HG03575 (cell line): ENCODE results near the gene SELENOH.
A peak's percentile ranks its signal among the peaks of the same experiment; 100 is the strongest.

ENCODE experiments used
- ATAC-seq: cut with Tn5 transposase; IDR thresholded peaks from one replicate; pipeline ENCODE4 v1.9.1; 2021; ENCODE audit not compliant: unreplicated experiment, insufficient number of reproducible peaks, low FRiP score; ENCODE audit errors: extremely low read depth

The SELENOH gene

GRCh38 chr11:57742087-57742452, 779 bp downstream of the SELENOH start:
- no peak for ATAC-seq

DNA sequence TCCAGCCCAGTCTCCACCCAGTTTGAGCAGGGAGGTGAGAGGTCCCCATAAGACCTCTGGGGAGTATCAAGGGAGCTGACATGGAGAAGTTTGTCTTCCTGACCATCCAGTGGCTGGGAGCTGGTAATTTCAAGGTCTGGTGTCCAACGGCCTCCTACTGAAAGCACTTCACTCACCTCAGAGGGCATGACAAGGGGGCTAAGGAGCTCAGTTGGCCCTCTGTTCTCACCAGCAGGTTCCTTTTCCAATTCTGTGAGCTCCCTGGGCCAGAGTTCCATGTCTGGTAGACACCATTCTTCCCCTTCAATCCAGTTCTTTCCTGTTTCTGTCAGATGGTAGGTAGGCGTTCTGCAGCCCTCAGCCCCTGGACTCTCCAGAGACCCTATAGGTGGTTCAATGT, 3.1 kb downstream of the SELENOH start:
- no peak for ATAC-seq

- no peak for ATAC-seq
These were observed 3.9 kb downstream of the SELENOH start for GRCh38 chr11:57745206-57745605.

GRCh38 chr11:57746920-57747319, 5.6 kb downstream of the SELENOH start:
- no peak for ATAC-seq

DNA sequence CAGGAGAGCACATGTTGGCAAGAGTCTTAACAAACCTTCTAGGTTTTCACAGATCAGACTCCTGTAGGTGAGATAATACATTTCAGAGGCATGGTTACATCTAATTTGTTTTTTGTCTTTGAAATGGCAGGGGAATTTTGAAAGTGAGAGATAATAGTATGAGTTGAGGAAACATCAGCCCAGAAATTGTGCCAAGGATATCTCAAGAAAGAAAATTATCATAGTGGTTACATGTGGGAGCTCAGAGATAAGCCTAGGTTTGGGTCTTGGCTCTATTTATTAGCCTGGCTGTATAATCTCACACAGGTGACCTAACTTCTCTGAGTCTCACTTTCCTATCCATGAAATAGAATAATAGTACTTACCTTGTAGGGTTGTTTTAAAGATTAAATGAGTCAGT, 9.9 kb downstream of the SELENOH start:
- no peak for ATAC-seq

- ATAC-seq, result no peak
These were observed 10.5 kb downstream of the SELENOH start, which contains the start of gene BTBD18 for GRCh38 chr11:57751676-57752253. Gene BTBD18 (minus strand): TSS chr11:57751819. CDS start chr11:57751188, 631 bp downstream.

DNA sequence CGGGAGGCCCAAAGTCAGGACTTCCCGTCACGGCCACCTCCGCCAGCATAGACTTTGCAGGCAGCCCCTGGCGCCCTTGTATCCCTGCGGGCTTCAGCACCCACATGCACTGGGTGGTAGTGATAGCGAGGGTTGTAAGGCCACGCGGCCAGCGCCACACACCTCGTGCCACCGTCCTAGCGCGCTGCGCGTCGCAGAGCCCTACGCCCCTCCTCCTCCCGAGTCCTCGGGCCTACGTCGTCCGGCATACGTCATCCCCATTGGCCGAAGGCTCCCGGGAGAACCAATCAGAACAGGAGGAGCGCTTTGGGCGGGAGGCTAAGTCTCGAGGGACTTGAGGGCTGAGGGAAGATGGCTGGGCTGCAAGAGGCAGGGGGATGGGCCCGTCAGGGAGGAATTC, 11.7 kb downstream of the SELENOH start:
- no peak for ATAC-seq

DNA sequence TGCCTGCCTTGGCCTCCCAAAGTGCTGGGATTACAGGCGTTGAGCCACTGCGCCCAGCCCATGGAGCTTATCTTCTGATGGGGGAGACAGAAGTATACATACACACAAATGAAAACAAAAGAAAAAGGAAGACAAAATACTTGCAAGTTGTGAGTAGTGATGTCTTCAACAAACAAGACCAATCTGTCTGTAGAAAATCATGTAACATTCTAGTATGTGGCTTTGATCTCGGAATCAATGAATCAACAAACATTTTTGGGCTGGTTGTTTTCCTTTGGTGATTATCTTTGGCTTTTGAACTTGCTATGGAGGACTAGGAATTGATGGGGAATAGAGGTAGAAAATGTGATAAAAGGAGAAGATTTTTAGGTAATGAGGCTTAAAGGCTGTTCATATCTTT, 16.9 kb downstream of the SELENOH start:
- ATAC-seq, result no peak

DNA sequence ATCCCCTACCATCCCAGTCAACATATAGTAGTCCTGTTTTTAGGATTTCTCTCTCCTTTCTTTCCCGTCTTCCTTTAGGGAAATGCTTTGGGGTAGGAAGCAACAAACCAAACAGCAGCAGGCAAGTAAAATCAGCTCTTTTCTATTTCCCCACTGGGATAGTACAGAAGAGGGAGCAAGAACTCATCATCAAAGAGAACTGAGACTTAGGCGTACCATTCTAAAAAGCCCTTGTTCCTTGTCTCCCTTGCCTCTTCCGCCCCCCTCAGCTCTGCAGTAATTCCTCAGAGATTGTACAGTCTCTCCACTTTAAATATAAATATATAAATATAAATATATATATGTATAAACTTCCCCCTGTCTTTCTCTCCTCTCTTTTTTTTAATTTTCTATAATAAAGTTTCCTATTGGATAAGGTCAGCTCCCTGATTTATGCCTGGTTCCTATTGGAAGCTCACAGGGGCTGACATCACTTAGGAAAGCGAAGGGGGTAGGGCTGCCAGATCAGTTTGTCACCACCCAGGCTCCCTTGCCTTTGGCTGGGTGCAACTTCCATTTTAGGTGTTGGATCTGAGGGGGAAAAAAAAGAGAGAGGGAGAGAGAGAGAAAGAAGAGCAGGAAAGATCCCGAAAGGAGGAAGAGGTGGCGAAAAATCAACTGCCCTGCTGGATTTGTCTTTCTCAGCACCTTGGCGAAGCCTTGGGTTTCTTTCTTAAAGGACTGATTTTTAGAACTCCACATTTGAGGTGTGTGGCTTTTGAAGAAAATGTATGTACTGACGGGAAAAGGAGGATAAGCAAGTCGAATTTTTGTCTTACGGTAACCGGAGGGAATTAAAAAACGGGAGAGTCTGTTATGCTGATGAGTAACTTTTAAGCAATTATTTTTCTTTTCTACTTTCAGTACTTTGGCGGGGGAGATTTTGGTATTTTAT, 20.3 kb downstream of the SELENOH start, which contains the start of gene CTNND1:
TSS of gene CTNND1 (plus strand) at position 502 of the 934 bp plus-strand sequence. CDS start 29,677 bp downstream, outside the sequence.
- ATAC-seq, result peak; percentile 74

- no peak for ATAC-seq
These were observed 21.1 kb downstream of the SELENOH start for GRCh38 chr11:57762235-57762861.

GRCh38 chr11:57763568-57763967, 22.3 kb downstream of the SELENOH start:
- no peak for ATAC-seq

DNA sequence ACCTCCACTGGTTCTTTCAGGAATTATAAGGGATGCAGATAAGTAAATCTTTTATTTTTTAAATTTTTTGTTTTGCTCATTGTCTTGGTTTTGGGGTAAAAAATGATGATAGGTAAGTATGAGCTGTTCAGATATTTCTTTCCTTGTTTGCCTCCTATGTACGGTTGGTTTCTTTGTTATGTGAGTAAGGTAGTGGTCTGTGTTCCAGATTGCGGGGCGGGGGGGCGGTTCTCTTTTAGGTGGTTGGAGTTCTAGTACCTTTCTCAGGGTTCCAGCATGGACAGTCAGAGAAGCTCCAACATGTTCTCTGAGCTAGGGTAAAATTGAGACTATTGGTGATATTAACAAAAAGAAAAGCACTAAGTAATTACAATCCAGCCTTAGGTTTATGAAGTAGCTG, 22.7 kb downstream of the SELENOH start:
- no peak for ATAC-seq

GRCh38 chr11:57764566-57764965, 23.3 kb downstream of the SELENOH start:
- ATAC-seq, result no peak

DNA sequence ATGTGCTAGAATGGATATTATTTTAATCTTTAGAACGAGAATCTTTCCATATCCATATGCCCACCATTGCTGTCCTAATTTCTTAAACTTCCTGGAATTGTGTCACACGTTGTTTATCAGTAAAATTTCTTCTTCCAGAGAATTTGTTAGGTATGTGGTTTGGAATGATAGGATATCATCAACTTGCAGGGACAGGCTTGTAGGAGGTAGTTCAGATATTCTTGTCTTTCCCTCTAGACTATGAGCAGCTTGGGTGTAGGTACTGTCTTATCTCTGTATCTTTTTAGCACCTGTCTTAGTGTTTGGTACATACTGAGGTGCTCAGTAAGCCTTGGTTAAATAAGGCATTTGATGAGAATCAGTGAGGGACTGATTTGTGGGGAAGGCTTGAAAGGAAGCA, 23.7 kb downstream of the SELENOH start:
- ATAC-seq, result no peak

DNA sequence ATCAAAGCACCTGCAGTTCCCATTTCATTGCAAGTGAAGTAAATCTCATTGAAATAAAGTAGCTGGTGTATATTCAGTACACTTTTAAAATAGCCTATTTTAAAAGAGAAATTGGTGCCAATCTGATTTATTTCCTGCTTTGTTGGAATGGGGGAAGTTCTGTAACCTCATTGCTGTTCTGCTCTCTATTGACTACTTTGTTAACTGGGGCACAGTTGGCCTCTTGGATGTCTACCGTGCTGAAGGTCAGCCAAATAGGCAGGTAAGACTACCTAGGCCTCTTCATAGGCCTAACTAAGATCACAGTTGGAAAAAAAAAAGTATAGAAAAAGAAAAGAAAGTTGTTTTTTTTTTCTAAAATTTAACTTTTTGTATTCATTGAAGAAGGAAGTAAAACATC, 29.5 kb downstream of the SELENOH start:
- ATAC-seq, result no peak

DNA sequence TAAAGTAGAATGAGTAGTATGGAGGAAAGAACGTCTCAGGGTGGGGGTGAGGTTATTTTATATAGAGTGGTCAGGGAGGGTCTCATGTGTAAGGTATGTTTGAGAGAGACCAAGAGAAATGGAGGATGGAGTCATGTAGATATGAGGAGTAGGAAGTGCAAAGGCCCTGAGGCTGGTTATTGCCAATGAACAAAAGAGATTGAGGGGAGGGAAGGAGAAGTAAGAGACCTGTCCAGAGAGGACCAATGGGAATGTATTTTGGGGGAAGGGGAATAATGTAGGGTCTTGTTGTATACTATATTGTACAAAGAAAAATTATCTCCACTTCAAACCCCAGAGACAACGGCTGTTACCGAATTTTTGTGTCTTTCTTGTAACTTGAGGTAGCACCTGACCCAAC, 30.1 kb downstream of the SELENOH start:
- ATAC-seq, result no peak

GRCh38 chr11:57772562-57772961, 31.3 kb downstream of the SELENOH start:
- ATAC-seq, result no peak

GRCh38 chr11:57773026-57773598, 31.8 kb downstream of the SELENOH start:
- ATAC-seq, result no peak

GRCh38 chr11:57775491-57775890, 34.2 kb downstream of the SELENOH start:
- ATAC-seq, result no peak
